ENCODE results near the gene HDGFL2.

Gene HDGFL2

DNA sequence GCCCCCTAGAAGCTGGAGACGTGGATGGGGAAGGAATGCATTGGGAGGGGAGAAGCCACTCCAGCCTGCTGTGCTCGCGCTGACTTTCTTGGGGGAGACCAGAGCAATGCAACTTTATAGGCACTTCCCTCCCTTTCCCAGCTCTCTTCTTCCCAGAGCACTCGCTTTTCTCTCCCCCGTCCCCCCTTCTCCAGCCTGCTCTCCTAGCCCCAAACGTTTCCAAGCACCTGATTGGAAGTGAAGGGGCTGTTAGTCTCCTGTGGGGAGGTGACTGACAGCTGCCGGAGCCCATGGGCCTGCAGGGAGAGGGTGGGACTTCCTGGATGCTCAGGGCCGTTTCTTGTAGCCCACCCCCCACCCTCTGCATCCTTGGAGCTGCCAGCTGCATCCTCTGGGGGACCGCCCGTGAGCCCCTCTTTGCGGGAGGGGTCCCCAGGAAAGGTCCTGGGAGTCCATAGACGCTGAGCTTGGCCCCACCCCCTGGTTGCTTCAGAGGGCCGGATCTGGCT lies 2.5 kb downstream of the HDGFL2 start:
- no peaks in the 10 kb centered on the region for H3K9me3 Mint-ChIP-seq
- peak overlapping the region; percentile 39 for H3K27ac Mint-ChIP-seq
- H3K4me1 Mint-ChIP-seq: peaks cover 16% of the 10 kb centered on the region
- DNase-seq (peak; percentile 34), ATAC-seq (no peak)
- H3K4me3 Mint-ChIP-seq: peak overlapping the region; percentile 75
- H3K36me3 Mint-ChIP-seq (ENCODE audit: low read depth): peaks cover 2% of the 10 kb centered on the region
- no peaks in the 10 kb centered on the region for H3K27me3 Mint-ChIP-seq

DNA sequence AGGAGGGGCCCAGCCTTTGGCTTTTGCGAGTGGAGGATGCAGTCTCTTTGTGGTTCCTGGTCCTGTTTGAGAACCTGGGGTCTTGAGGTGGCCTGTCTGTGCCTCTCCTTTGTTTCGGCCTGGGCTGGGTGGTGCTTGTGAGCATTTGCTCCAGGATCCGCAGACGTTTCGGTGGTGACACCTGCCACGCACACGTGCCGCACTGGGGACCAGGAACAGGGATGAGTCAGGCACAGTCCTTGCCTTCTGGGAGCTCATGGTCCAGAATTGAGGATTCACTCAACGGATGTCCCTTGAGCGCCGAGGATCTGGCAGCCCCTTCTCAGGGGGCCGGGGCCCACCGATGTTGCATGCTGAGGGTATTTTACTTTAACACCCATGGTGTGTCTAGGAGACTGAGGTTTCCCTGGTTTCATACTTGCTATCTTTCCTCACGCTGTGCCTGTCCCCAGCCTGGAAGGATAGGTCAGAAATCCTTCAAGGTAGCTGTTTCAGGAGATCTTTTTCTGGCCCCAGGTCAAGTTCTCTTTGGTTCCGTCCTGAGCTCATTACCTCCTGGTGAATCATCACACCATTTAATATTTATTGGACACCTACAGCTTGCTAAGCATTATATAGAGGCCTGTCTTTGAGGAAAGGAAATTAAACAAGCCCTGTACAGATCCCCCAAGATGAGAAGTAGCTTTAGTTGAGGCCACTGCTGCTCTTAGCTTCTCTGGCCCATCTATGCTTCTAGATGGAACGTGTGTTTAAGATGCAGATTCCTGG lies 5.1 kb downstream of the HDGFL2 start:
- no peak for ATAC-seq
- no peaks in the 10 kb centered on the region for H3K9me3 Mint-ChIP-seq

DNA sequence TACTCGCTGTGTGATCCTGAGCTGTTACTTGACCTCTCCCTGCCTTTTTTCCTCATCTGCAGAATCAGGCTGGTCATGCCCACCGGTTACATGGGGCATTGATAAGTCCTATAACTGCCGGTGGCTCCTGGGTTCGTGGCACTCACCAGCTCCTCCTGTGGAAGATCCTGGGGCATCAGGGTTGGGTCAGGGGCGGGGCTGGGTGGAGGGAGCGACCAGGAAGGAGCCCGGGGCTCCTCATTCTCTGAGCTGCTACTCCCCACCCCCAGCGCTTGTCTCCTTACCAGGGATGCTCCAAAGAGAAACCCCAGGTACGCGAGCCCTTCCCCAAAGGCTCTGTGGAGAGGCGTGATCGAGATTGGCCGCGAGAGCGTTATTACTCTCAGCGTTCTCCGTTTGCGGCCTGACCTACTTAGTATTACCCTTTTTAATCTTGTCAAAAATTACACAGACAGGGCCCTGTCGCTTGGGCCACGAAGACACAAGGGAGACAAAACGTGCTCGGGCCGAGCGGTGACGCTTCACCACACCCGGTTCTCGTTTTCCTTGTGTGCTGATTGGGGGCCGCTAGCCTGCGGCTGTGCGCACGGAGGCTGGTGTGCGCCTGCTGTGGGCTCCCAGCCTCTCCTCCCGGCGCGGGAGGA lies 10.7 kb downstream of the HDGFL2 start:
- Mint-ChIP-seq H3K27me3 (no peaks in the 10 kb centered on the region), H3K4me3 (no peak overlapping the region), H3K36me3 (ENCODE audit: low read depth) (peaks cover 4% of the 10 kb centered on the region)

More for the DNA sequence above, 5.1 kb downstream of the HDGFL2 start:
- DNase-seq: no peak
- Mint-ChIP-seq H3K4me1 (peaks cover 12% of the 10 kb centered on the region), H3K36me3 (ENCODE audit: low read depth) (peaks cover 2% of the 10 kb centered on the region), H3K4me3 (no peak overlapping the region), H3K27me3 (no peaks in the 10 kb centered on the region), H3K27ac (no peak overlapping the region)

DNA sequence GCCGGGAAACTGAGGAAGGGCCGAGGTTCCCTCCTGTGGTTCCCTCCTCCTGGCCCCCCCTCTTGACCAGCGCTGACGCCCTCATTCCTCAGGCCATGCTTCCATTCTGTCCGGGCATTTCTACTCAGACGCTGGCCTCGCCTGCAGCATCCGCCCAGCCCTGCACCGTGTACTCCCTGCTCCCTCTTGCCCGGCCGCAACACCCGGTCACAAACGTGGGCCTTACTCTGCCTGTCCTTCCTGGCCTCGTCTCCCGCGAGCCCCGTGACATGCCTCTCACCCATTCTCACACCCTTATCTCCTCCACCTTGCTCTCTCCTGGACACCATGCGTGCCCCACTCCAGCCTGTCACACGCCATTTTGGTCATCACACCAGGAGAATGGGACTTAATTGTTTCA lies 11.3 kb downstream of the HDGFL2 start:
- no peak overlapping the region for H3K27ac Mint-ChIP-seq
- no peak overlapping the region for H3K4me3 Mint-ChIP-seq
- no peaks in the 10 kb centered on the region for H3K9me3 Mint-ChIP-seq
- H3K36me3 Mint-ChIP-seq (ENCODE audit: low read depth): peaks cover 4% of the 10 kb centered on the region
- H3K27me3 Mint-ChIP-seq: no peaks in the 10 kb centered on the region
- ATAC-seq (no peak), DNase-seq (no peak)
- H3K4me1 Mint-ChIP-seq: no peaks in the 10 kb centered on the region

More for the DNA sequence above, 10.7 kb downstream of the HDGFL2 start:
- no peaks in the 10 kb centered on the region for H3K4me1 Mint-ChIP-seq
- ATAC-seq: no peak
- no peak for DNase-seq
- no peak overlapping the region for H3K27ac Mint-ChIP-seq
- H3K9me3 Mint-ChIP-seq: no peaks in the 10 kb centered on the region

DNA sequence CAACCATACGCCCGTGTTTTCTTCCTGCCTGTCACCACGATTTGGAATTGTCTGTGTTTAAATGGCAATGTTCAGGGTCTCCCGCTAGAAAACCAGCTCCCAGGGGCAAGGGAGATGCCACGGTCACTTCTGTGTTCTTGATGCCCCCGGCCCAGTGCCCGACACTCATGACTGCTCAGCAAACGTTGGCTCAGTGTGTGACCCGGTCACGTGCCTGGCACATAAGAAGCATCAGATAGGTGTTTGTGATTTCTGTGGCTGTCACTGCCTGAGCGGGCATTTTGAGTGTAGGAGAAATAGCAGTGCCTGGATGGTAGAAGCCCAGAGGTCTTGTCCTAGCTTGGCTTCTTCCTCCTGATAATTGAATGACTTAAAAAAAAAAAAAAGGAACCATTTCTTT lies 15.5 kb downstream of the HDGFL2 start:
- no peaks in the 10 kb centered on the region for H3K9me3 Mint-ChIP-seq
- no peak for ATAC-seq
- H3K27me3 Mint-ChIP-seq: no peaks in the 10 kb centered on the region
- H3K36me3 Mint-ChIP-seq (ENCODE audit: low read depth): peaks cover 10% of the 10 kb centered on the region
- DNase-seq: no peak
- no peaks in the 10 kb centered on the region for H3K4me1 Mint-ChIP-seq
- H3K4me3 Mint-ChIP-seq: no peak overlapping the region
- H3K27ac Mint-ChIP-seq: no peak overlapping the region

DNA sequence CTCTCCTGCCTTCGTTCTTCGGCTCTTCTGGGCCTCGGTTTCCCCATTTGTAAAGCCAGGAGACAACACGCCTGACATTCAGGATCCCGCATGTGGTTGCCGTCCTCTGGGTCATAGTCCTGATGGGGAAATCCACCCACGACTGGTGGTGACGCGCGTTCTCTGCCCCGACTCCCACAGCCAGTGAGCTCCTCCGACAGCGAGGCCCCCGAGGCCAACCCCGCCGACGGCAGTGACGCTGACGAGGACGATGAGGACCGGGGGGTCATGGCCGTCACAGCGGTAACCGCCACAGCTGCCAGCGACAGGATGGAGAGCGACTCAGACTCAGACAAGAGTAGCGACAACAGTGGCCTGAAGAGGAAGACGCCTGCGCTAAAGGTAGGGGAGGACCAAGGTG lies 16.4 kb downstream of the HDGFL2 start:
- Mint-ChIP-seq H3K4me1 (no peaks in the 10 kb centered on the region), H3K9me3 (no peaks in the 10 kb centered on the region), H3K36me3 (ENCODE audit: low read depth) (peaks cover 9% of the 10 kb centered on the region), H3K27me3 (no peaks in the 10 kb centered on the region), H3K27ac (no peak overlapping the region), H3K4me3 (no peak overlapping the region)
- ATAC-seq (no peak), DNase-seq (no peak)

DNA sequence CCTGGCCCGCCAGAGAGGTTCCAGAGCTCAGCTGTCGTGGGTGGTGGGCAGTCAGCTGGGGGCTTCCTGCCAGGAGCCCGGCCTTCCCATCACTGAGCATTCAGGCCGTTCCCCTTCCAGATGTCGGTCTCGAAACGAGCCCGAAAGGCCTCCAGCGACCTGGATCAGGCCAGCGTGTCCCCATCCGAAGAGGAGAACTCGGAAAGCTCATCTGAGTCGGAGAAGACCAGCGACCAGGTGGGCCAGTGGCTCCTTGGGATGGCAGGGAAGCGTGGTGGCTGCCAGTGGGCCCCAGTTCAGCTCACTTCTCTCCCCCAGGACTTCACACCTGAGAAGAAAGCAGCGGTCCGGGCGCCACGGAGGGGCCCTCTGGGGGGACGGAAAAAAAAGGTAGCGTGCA lies 19.3 kb downstream of the HDGFL2 start:
- peaks cover 6% of the 10 kb centered on the region for H3K36me3 Mint-ChIP-seq (ENCODE audit: low read depth)
- no peak for ATAC-seq
- no peaks in the 10 kb centered on the region for H3K27me3 Mint-ChIP-seq

DNA sequence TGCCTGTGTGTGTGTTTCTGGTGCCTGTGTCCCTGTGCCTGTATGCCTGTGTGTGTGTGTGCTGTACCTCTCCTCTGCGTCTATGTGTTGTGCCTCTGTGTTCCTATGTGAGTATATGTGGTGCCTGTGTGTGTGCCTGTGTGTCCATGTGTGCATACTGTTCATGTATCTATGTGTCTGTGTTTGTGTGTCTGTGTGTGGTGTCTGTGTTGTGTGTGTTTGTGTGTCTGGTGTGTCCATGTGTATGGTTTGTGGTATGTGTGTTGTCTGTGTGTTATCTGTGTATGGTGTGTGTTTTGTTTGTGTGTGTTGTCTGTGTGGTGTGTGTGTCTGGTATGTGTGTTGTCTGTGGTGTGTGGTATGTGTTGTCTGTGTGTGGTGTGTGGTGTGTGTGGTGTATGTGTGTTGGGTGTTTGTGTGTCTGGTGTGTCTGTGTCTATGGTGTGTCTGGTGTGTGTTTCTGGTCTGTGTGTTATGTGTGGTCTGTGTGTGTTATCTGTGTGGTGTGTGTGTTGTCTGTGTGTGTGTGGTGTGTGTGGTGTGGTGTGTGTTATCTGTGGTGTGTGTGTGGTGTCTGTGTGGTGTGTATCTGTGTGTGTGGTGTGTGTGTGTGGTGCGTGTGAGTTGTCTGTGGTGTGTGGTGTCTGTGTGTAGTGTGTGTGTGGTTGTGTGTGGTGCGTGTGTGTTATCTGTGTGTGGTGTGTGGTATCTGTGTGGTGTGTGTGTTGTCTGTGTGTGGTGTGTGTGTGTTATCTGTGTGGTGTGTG lies 20.4 kb downstream of the HDGFL2 start:
- no peaks in the 10 kb centered on the region for H3K27me3 Mint-ChIP-seq

More for the DNA sequence above, 19.3 kb downstream of the HDGFL2 start:
- Mint-ChIP-seq H3K27ac (no peak overlapping the region), H3K4me3 (no peak overlapping the region), H3K4me1 (no peaks in the 10 kb centered on the region), H3K9me3 (no peaks in the 10 kb centered on the region)
- DNase-seq: no peak

DNA sequence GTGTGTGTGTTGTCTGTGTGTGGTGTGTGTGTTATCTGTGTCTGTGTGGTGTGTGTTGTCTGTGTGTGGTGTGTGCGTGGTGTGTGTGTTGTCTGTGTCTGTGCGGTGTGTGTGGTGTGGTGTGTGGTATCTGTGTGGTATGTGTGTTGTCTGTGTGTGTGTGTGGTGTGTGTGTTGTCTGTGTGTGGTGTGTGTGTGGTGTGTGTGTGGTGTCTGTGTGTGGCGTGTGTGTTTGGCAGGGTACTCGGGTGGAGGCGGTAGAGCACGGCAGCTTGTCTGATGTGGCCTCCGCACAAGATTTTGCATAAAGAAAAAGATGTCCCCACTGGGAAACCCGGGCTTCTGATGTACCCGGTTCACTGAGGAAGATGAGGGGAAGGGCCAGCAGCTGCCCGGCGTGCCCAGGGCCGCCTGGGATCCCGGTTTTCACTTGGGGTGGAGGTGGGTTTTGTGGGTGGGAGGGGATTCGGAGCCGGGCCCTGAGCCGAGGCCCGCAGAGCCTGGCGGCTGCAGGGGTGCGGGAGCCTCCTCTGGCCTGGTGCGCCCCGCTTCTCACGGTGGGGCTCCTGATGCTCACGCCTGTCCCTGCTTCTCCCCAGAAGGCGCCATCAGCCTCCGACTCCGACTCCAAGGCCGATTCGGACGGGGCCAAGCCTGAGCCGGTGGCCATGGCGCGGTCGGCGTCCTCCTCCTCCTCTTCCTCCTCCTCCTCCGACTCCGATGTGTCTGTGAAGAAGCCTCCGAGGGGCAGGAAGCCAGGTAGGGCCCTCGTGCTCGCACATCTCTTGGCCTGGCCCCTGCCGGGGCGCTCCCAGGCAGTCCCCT lies 21.2 kb downstream of the HDGFL2 start:
- H3K36me3 Mint-ChIP-seq (ENCODE audit: low read depth): peaks cover 6% of the 10 kb centered on the region
- no peaks in the 10 kb centered on the region for H3K4me1 Mint-ChIP-seq
- H3K9me3 Mint-ChIP-seq: no peaks in the 10 kb centered on the region
- ATAC-seq (no peak), DNase-seq (no peak)
- no peak overlapping the region for H3K4me3 Mint-ChIP-seq
- no peak overlapping the region for H3K27ac Mint-ChIP-seq
- no peaks in the 10 kb centered on the region for H3K27me3 Mint-ChIP-seq

More for the DNA sequence above, 20.4 kb downstream of the HDGFL2 start:
- H3K4me1 Mint-ChIP-seq: no peaks in the 10 kb centered on the region
- H3K4me3 Mint-ChIP-seq: no peak overlapping the region
- H3K27ac Mint-ChIP-seq: no peak overlapping the region
- DNase-seq (no peak), ATAC-seq (no peak)
- peaks cover 6% of the 10 kb centered on the region for H3K36me3 Mint-ChIP-seq (ENCODE audit: low read depth)
- no peaks in the 10 kb centered on the region for H3K9me3 Mint-ChIP-seq

DNA sequence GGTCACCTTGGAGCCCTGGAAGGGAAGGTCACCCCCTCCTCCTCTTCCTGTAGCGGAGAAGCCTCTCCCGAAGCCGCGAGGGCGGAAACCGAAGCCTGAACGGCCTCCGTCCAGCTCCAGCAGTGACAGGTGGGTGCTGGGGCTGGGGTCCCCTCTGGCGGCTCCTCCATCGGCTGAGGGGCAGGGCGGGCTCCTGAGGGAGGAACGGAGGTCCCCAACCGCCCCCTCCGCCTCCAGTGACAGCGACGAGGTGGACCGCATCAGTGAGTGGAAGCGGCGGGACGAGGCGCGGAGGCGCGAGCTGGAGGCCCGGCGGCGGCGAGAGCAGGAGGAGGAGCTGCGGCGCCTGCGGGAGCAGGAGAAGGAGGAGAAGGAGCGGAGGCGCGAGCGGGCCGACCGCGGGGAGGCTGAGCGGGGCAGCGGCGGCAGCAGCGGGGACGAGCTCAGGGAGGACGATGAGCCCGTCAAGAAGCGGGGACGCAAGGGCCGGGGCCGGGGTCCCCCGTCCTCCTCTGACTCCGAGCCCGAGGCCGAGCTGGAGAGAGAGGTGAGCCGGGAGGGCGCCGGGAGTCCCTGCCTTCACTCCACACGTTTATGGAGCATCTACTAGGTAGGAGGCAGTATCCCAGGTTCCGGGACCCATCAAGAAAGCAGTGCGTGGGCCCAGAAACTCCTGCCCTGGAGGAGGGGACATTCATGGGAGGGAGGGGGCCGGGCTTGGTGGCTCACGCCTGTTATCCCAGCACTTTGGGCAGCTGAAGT lies 22.0 kb downstream of the HDGFL2 start:
- Mint-ChIP-seq H3K27ac (no peak overlapping the region), H3K4me3 (no peak overlapping the region), H3K4me1 (no peaks in the 10 kb centered on the region), H3K9me3 (no peaks in the 10 kb centered on the region), H3K27me3 (no peaks in the 10 kb centered on the region), H3K36me3 (ENCODE audit: low read depth) (peaks cover 6% of the 10 kb centered on the region)
- DNase-seq (no peak), ATAC-seq (no peak)

DNA sequence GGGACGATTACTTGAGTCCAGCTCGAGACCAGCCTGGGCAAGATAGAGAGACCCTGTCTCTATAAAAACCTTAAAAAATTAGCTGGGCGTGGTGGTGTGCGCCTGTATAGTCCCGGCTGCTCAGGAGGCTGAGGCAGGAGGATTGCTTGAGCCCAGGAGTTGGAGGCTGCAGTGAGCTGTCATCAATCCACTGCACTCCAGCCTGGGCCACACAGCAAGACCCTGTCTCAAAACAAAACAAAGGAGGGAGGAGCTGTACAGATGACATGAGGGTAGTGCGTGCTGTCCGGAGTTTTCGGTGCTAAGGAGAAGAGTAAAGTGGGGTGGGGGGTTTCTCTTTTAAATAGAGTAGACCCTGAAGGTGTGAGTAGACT lies 22.6 kb downstream of the HDGFL2 start:
- Mint-ChIP-seq H3K4me1 (no peaks in the 10 kb centered on the region), H3K27me3 (no peaks in the 10 kb centered on the region), H3K9me3 (no peaks in the 10 kb centered on the region), H3K27ac (no peak overlapping the region), H3K4me3 (no peak overlapping the region), H3K36me3 (ENCODE audit: low read depth) (peaks cover 6% of the 10 kb centered on the region)
- ATAC-seq: no peak
- DNase-seq: no peak

DNA sequence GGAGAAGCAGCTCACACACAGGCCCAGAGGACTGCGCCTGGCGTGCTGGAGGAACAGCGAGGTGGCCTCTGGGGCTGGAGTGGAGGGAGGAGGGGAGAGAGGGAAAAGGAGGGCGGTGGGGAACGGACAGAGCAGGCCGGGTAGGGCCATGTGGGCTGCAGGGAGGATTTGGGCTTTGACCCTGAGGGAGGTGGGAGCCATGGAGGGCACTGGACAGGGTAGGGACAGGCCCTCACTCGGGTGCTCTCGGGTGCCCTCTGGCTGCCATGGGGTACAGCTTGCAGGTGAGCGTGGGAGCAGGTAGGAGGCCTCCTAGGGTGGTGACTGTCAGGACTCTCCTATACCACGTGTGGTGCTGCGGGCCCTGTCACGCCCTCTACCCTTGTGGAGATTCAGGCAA lies 23.4 kb downstream of the HDGFL2 start:
- Mint-ChIP-seq H3K4me1 (no peaks in the 10 kb centered on the region), H3K27me3 (no peaks in the 10 kb centered on the region), H3K36me3 (ENCODE audit: low read depth) (peaks cover 1% of the 10 kb centered on the region), H3K27ac (no peak overlapping the region), H3K4me3 (no peak overlapping the region), H3K9me3 (no peaks in the 10 kb centered on the region)
- DNase-seq (no peak), ATAC-seq (peak; percentile 25)

DNA sequence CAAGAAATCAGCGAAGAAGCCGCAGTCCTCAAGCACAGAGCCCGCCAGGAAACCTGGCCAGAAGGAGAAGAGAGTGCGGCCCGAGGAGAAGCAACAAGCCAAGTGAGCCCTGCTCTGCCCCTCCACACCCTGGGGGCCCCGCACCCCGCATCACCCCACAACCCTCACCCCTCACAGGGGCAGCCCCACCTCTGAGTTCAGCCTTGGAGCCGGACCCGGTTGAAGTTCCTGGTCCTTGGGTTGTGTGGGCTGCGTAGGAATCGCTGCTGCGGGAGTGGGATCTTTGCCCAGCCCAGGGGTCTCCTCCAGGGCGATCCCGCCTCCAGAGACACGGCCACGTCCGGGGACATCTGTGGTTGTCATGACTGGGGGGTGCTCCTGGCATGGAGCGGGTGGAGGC lies 24.2 kb downstream of the HDGFL2 start:
- no peak overlapping the region for H3K4me3 Mint-ChIP-seq
- no peak overlapping the region for H3K27ac Mint-ChIP-seq
- H3K4me1 Mint-ChIP-seq: no peaks in the 10 kb centered on the region
- no peaks in the 10 kb centered on the region for H3K27me3 Mint-ChIP-seq
- no peaks in the 10 kb centered on the region for H3K9me3 Mint-ChIP-seq
- H3K36me3 Mint-ChIP-seq (ENCODE audit: low read depth): no peaks in the 10 kb centered on the region
- ATAC-seq (no peak), DNase-seq (no peak)

All from activated naive CD8-positive, alpha-beta T cell treated with anti-CD3 and anti-CD28 coated beads, Interleukin-2, amount 50 U/mL, for 24 hours (primary cell).